Activated naive CD4-positive, alpha-beta T cell treated with anti-CD3 and anti-CD28 coated beads, Interleukin-2, amount 10 ng/mL, durations not matched to agents 7 days and 5 days (primary cell): ENCODE results near the gene HOOK2.
A peak's percentile ranks its signal among the peaks of the same experiment; 100 is the strongest.

Experiments used
- CTCF ChIA-PET: fragments of 350-600 bp; sonication (Branson Sonifier 250); formaldehyde crosslinking; loops from one replicate; lab custom pipeline; 2021; ENCODE audit warnings: antibody characterized with exemption; lab: Charles Lee
- DNase-seq: peaks from one replicate; pipeline ENCODE4 v3.0.0-alpha.2; 2020
- H3K27ac Mint-ChIP-seq: one replicate; pipeline ENCODE4 v1.8.0; 2021; ENCODE audit warnings: mild to moderate bottlenecking, moderate library complexity, mixed read lengths
- H3K27me3 Mint-ChIP-seq: one replicate; pipeline ENCODE4 v1.8.0; 2021; ENCODE audit warnings: mild to moderate bottlenecking, mixed read lengths
- H3K36me3 Mint-ChIP-seq: one replicate; pipeline ENCODE4 v1.8.0; 2021; ENCODE audit warnings: mixed read lengths
- H3K4me1 Mint-ChIP-seq: one replicate; pipeline ENCODE4 v1.8.0; 2021; ENCODE audit warnings: mixed read lengths
- H3K4me3 Mint-ChIP-seq: one replicate; pipeline ENCODE4 v1.8.0; 2021; ENCODE audit warnings: mild to moderate bottlenecking, moderate library complexity, mixed read lengths
- H3K9me3 Mint-ChIP-seq: one replicate; pipeline ENCODE4 v1.8.0; 2021; ENCODE audit warnings: mixed read lengths

The HOOK2 gene

GRCh38 chr19:12767666-12768065, 7.7 kb downstream of the HOOK2 start:
- H3K36me3 Mint-ChIP-seq, result no peaks in the 10 kb centered on the region
- H3K27me3 Mint-ChIP-seq, result peaks cover 14% of the 10 kb centered on the region
- H3K9me3 Mint-ChIP-seq, result no peaks in the 10 kb centered on the region
- CTCF ChIA-PET, result interaction anchor here (0.6 to 30.6 kb wide), 8 partner anchors 11 to 199 kb away, joined by 3 to 706 read pairs (median 6); partner anchors contain the start of genes DNASE2, JUNB, PRDX2 and THSD8
- H3K4me1 Mint-ChIP-seq, result peaks cover 17% of the 10 kb centered on the region
- H3K27ac Mint-ChIP-seq, result no peak overlapping the region
- no peak overlapping the region for H3K4me3 Mint-ChIP-seq
- DNase-seq, result no peak

GRCh38 chr19:12767150-12767549, 8.2 kb downstream of the HOOK2 start:
- peaks cover 13% of the 10 kb centered on the region for H3K4me1 Mint-ChIP-seq

GRCh38 chr19:12766051-12766521, 9.3 kb downstream of the HOOK2 start:
- Mint-ChIP-seq H3K4me1 (peaks cover 7% of the 10 kb centered on the region), H3K4me3 (peak overlapping the region; percentile 38), H3K36me3 (no peaks in the 10 kb centered on the region), H3K27me3 (peaks cover 8% of the 10 kb centered on the region), H3K9me3 (no peaks in the 10 kb centered on the region), H3K27ac (no peak overlapping the region)
- CTCF ChIA-PET, result interaction anchor here (0.6 to 30.6 kb wide), 22 partner anchors 10 to 1207 kb away, joined by 3 to 706 read pairs (median 6); partner anchors contain the start of genes DNASE2, ELOF1, HOOK2 and JUNB
- peak; percentile 90 for DNase-seq

More at GRCh38 chr19:12767150-12767549, 8.2 kb downstream of the HOOK2 start:
- no peak overlapping the region for H3K27ac Mint-ChIP-seq
- no peak for DNase-seq
- CTCF ChIA-PET, result interaction anchor here (0.6 to 30.6 kb wide), 11 partner anchors 11 to 198 kb away, joined by 3 to 706 read pairs (median 6); partner anchors contain the start of genes DNASE2, JUNB, PRDX2 and THSD8
- peaks cover 9% of the 10 kb centered on the region for H3K27me3 Mint-ChIP-seq
- no peaks in the 10 kb centered on the region for H3K36me3 Mint-ChIP-seq
- no peak overlapping the region for H3K4me3 Mint-ChIP-seq
- H3K9me3 Mint-ChIP-seq, result no peaks in the 10 kb centered on the region

- Mint-ChIP-seq H3K36me3 (no peaks in the 10 kb centered on the region), H3K4me3 (no peak overlapping the region), H3K9me3 (no peaks in the 10 kb centered on the region), H3K27me3 (peaks cover 12% of the 10 kb centered on the region), H3K4me1 (peaks cover 9% of the 10 kb centered on the region), H3K27ac (no peak overlapping the region)
- CTCF ChIA-PET, result interaction anchor here (0.9 to 30.6 kb wide), 11 partner anchors 8 to 170 kb away, joined by 3 to 706 read pairs (median 9); partner anchors contain the start of genes GET3, JUNB, PRDX2 and THSD8
- no peak for DNase-seq
Measured at GRCh38 chr19:12764698-12765097, 10.7 kb downstream of the HOOK2 start.

- no peaks in the 10 kb centered on the region for H3K9me3 Mint-ChIP-seq
- H3K4me1 Mint-ChIP-seq, result peaks cover 11% of the 10 kb centered on the region
- CTCF ChIA-PET, result interaction anchor here (0.9 to 30.6 kb wide), 8 partner anchors 14 to 86 kb away, joined by 3 to 706 read pairs (median 5); partner anchors contain the start of genes JUNB, PRDX2 and THSD8
- no peak overlapping the region for H3K27ac Mint-ChIP-seq
- H3K4me3 Mint-ChIP-seq, result no peak overlapping the region
- no peak for DNase-seq
- peaks cover 27% of the 10 kb centered on the region for H3K27me3 Mint-ChIP-seq
- H3K36me3 Mint-ChIP-seq, result no peaks in the 10 kb centered on the region
Measured at GRCh38 chr19:12763100-12763499, 12.3 kb downstream of the HOOK2 start.

GRCh38 chr19:12759686-12760085, 15.7 kb downstream of the HOOK2 start:
- CTCF ChIA-PET, result interaction anchor here (1.1 to 30.6 kb wide), 12 partner anchors 9 to 90 kb away, joined by 4 to 706 read pairs (median 12); partner anchors contain the start of genes HOOK2, JUNB, PRDX2 and THSD8
- no peak overlapping the region for H3K27ac Mint-ChIP-seq
- H3K9me3 Mint-ChIP-seq, result no peaks in the 10 kb centered on the region
- no peak for DNase-seq
- no peaks in the 10 kb centered on the region for H3K36me3 Mint-ChIP-seq
- H3K27me3 Mint-ChIP-seq, result peaks cover 46% of the 10 kb centered on the region
- H3K4me1 Mint-ChIP-seq, result peaks cover 8% of the 10 kb centered on the region
- no peak overlapping the region for H3K4me3 Mint-ChIP-seq

GRCh38 chr19:12757544-12758274, 17.6 kb downstream of the HOOK2 start:
- no peaks in the 10 kb centered on the region for H3K36me3 Mint-ChIP-seq
- peak; percentile 76 for DNase-seq
- no peaks in the 10 kb centered on the region for H3K9me3 Mint-ChIP-seq
- H3K4me3 Mint-ChIP-seq, result no peak overlapping the region
- H3K4me1 Mint-ChIP-seq, result peaks cover 8% of the 10 kb centered on the region
- H3K27ac Mint-ChIP-seq, result no peak overlapping the region
- CTCF ChIA-PET, result interaction anchor here (0.9 to 30.6 kb wide), 17 partner anchors 8 to 106 kb away, joined by 3 to 706 read pairs (median 9); partner anchors contain the start of genes GET3, JUNB, PRDX2 and RNASEH2A
- peaks cover 63% of the 10 kb centered on the region for H3K27me3 Mint-ChIP-seq

GRCh38 chr19:12756150-12756883, 19.0 kb downstream of the HOOK2 start:
- H3K27me3 Mint-ChIP-seq, result peaks cover 74% of the 10 kb centered on the region
- DNase-seq, result no peak
- no peaks in the 10 kb centered on the region for H3K36me3 Mint-ChIP-seq
- no peaks in the 10 kb centered on the region for H3K9me3 Mint-ChIP-seq
- CTCF ChIA-PET, result interaction anchor here (0.8 to 30.6 kb wide), 8 partner anchors 9 to 41 kb away, joined by 3 to 706 read pairs (median 13); partner anchors contain the start of genes GET3, JUNB, PRDX2 and THSD8
- H3K4me1 Mint-ChIP-seq, result peaks cover 8% of the 10 kb centered on the region
- no peak overlapping the region for H3K27ac Mint-ChIP-seq
- H3K4me3 Mint-ChIP-seq, result no peak overlapping the region

GRCh38 chr19:12754465-12755196, 20.7 kb downstream of the HOOK2 start:
- CTCF ChIA-PET, result interaction anchor here (1.0 to 30.6 kb wide), 9 partner anchors 11 to 695 kb away, joined by 3 to 706 read pairs (median 5); partner anchors contain the start of genes GET3, JUNB, PRDX2 and THSD8

GRCh38 chr19:12752056-12752781, 23.1 kb downstream of the HOOK2 start:
- Mint-ChIP-seq H3K27ac (no peak overlapping the region), H3K4me1 (peaks cover 5% of the 10 kb centered on the region), H3K36me3 (peaks cover 12% of the 10 kb centered on the region), H3K27me3 (peaks cover 70% of the 10 kb centered on the region), H3K4me3 (no peak overlapping the region), H3K9me3 (peaks cover 12% of the 10 kb centered on the region)
- CTCF ChIA-PET, result interaction anchor here (0.8 to 1.5 kb wide), 2 partner anchors 8 to 14 kb away, joined by 3 to 4 read pairs; no protein-coding TSS in a partner anchor
- no peak for DNase-seq

More at GRCh38 chr19:12754465-12755196, 20.7 kb downstream of the HOOK2 start:
- DNase-seq, result no peak
- H3K36me3 Mint-ChIP-seq, result no peaks in the 10 kb centered on the region
- no peak overlapping the region for H3K27ac Mint-ChIP-seq
- H3K4me3 Mint-ChIP-seq, result no peak overlapping the region
- peaks cover 85% of the 10 kb centered on the region for H3K27me3 Mint-ChIP-seq
- H3K9me3 Mint-ChIP-seq, result no peaks in the 10 kb centered on the region
- H3K4me1 Mint-ChIP-seq, result peaks cover 8% of the 10 kb centered on the region

- H3K4me3 Mint-ChIP-seq, result no peak within 1 kb of the TSS
- CTCF ChIA-PET, result interaction anchor here (0.8 kb wide), 1 partner anchor 9 kb away, joined by 3 read pairs; no protein-coding TSS in a partner anchor
- peaks cover 18% of the 10 kb centered on the region for H3K36me3 Mint-ChIP-seq
- peaks cover 12% of the 10 kb centered on the region for H3K9me3 Mint-ChIP-seq
- no peak within 1 kb of the TSS for H3K27ac Mint-ChIP-seq
- peaks cover 5% of the 10 kb centered on the region for H3K4me1 Mint-ChIP-seq
- peaks cover 67% of the 10 kb centered on the region for H3K27me3 Mint-ChIP-seq
- no peak for DNase-seq
Measured at GRCh38 chr19:12751635-12752034, 23.7 kb downstream of the HOOK2 start, which contains the start of gene BEST2. Gene BEST2, plus strand, starts transcription at chr19:12751791. Its CDS starts 802 bp downstream, at chr19:12752593.

- peaks cover 5% of the 10 kb centered on the region for H3K4me1 Mint-ChIP-seq
- DNase-seq, result no peak
- H3K4me3 Mint-ChIP-seq, result no peak overlapping the region
- CTCF ChIA-PET, result interaction anchor here (0.8 to 2.1 kb wide), 2 partner anchors 9 to 15 kb away, joined by 3 to 11 read pairs; no protein-coding TSS in a partner anchor
- peaks cover 12% of the 10 kb centered on the region for H3K9me3 Mint-ChIP-seq
- peaks cover 60% of the 10 kb centered on the region for H3K27me3 Mint-ChIP-seq
- peaks cover 23% of the 10 kb centered on the region for H3K36me3 Mint-ChIP-seq
- no peak overlapping the region for H3K27ac Mint-ChIP-seq
Measured at GRCh38 chr19:12750851-12751250, 24.5 kb downstream of the HOOK2 start.
